ENCODE data around the gene GALNT6. TPM values are rescaled to one million over a fixed set of nuclear protein-coding genes. Genes with fewer than 3 reads are reported as not detected.
A peak's percentile ranks its signal among the peaks of the same experiment; 100 is the strongest.

GALNT6 gene
- total and polyA plus RNA-seq, 2 donors, result 3.7 to 12.3 TPM

- H3K36me3 ChIP-seq (ENCODE audit: control insufficient read depth in 2 of 2, insufficient read depth in 2 of 2, low read length in 1 of 2), result peaks cover 16 to 45% of the 10 kb centered on the region in 2 donors
- H3K27me3 ChIP-seq (ENCODE audit: control insufficient read depth in 2 of 2, insufficient read depth in 1 of 2, low read length in 1 of 2), result no peaks in the 10 kb centered on the region
- DNase-seq (ENCODE audit: low read depth in 6 of 9, low spot score in 9 of 9), result no peak
- 25% methylated on average over 2 of the region's 2 CpGs for WGBS
- peaks cover 36 to 66% of the 10 kb centered on the region in 2 donors for H3K4me1 ChIP-seq (ENCODE audit: control insufficient read depth in 2 of 2, insufficient read depth in 2 of 2, low read length in 2 of 2)
- no peak overlapping the region for H3K4me3 ChIP-seq (ENCODE audit: low read length in 2 of 2)
- no peaks in the 10 kb centered on the region for H3K9me3 ChIP-seq (ENCODE audit: control insufficient read depth in 2 of 2, insufficient read depth in 1 of 2, low read length in 1 of 2)
- no peak overlapping the region for H3K27ac ChIP-seq (ENCODE audit: low read depth in 1 of 2, low read length in 1 of 2)
Measured at GRCh38 chr12:51378749-51379148, 12.5 kb downstream of the GALNT6 start.

- peaks cover 21 to 52% of the 10 kb centered on the region in 2 donors for H3K4me1 ChIP-seq (ENCODE audit: control insufficient read depth in 2 of 2, insufficient read depth in 2 of 2, low read length in 2 of 2)
- WGBS, result 88% methylated on average over 11 of the region's 11 CpGs
- H3K36me3 ChIP-seq (ENCODE audit: control insufficient read depth in 2 of 2, insufficient read depth in 2 of 2, low read length in 1 of 2), result peaks cover 19 to 54% of the 10 kb centered on the region in 2 donors
Measured at GRCh38 chr12:51377099-51377984, 13.9 kb downstream of the GALNT6 start.

GRCh38 chr12:51374856-51375255 lies 16.4 kb downstream of the GALNT6 start:
- Histone ChIP-seq H3K9me3 (ENCODE audit: control insufficient read depth in 2 of 2, insufficient read depth in 1 of 2, low read length in 1 of 2) (no peaks in the 10 kb centered on the region), H3K27ac (ENCODE audit: low read depth in 1 of 2, low read length in 1 of 2) (no peak overlapping the region), H3K36me3 (ENCODE audit: control insufficient read depth in 2 of 2, insufficient read depth in 2 of 2, low read length in 1 of 2) (peaks cover 19 to 57% of the 10 kb centered on the region in 2 donors), H3K4me3 (ENCODE audit: low read length in 2 of 2) (no peak overlapping the region), H3K27me3 (ENCODE audit: control insufficient read depth in 2 of 2, insufficient read depth in 1 of 2, low read length in 1 of 2) (no peaks in the 10 kb centered on the region), H3K4me1 (ENCODE audit: control insufficient read depth in 2 of 2, insufficient read depth in 2 of 2, low read length in 2 of 2) (peaks cover 11 to 55% of the 10 kb centered on the region in 2 donors)
- 96% methylated on average over 5 of the region's 5 CpGs for WGBS
- no peak for DNase-seq (ENCODE audit: low read depth in 6 of 9, low spot score in 9 of 9)

More at GRCh38 chr12:51377099-51377984, 13.9 kb downstream of the GALNT6 start:
- no peaks in the 10 kb centered on the region for H3K9me3 ChIP-seq (ENCODE audit: control insufficient read depth in 2 of 2, insufficient read depth in 1 of 2, low read length in 1 of 2)
- H3K27ac ChIP-seq (ENCODE audit: low read depth in 1 of 2, low read length in 1 of 2), result no peak overlapping the region
- no peak overlapping the region for H3K4me3 ChIP-seq (ENCODE audit: low read length in 2 of 2)
- no peaks in the 10 kb centered on the region for H3K27me3 ChIP-seq (ENCODE audit: control insufficient read depth in 2 of 2, insufficient read depth in 1 of 2, low read length in 1 of 2)
- no peak for DNase-seq (ENCODE audit: low read depth in 6 of 9, low spot score in 9 of 9)

GRCh38 chr12:51374361-51374760 lies 16.8 kb downstream of the GALNT6 start:
- Histone ChIP-seq H3K36me3 (ENCODE audit: control insufficient read depth in 2 of 2, insufficient read depth in 2 of 2, low read length in 1 of 2) (peaks cover 19 to 55% of the 10 kb centered on the region in 2 donors), H3K4me3 (ENCODE audit: low read length in 2 of 2) (no peak overlapping the region), H3K27me3 (ENCODE audit: control insufficient read depth in 2 of 2, insufficient read depth in 1 of 2, low read length in 1 of 2) (no peaks in the 10 kb centered on the region), H3K27ac (ENCODE audit: low read depth in 1 of 2, low read length in 1 of 2) (no peak overlapping the region), H3K4me1 (ENCODE audit: control insufficient read depth in 2 of 2, insufficient read depth in 2 of 2, low read length in 2 of 2) (peaks cover 11 to 56% of the 10 kb centered on the region in 2 donors), H3K9me3 (ENCODE audit: control insufficient read depth in 2 of 2, insufficient read depth in 1 of 2, low read length in 1 of 2) (no peaks in the 10 kb centered on the region)
- WGBS, result 97% methylated on average over 2 of the region's 2 CpGs
- no peak for DNase-seq (ENCODE audit: low read depth in 6 of 9, low spot score in 9 of 9)

GRCh38 chr12:51373187-51373586 lies 18.0 kb downstream of the GALNT6 start:
- WGBS, result 78% methylated on average over 3 of the region's 3 CpGs
- H3K36me3 ChIP-seq (ENCODE audit: control insufficient read depth in 2 of 2, insufficient read depth in 2 of 2, low read length in 1 of 2), result peaks cover 12 to 45% of the 10 kb centered on the region in 2 donors
- DNase-seq (ENCODE audit: low read depth in 6 of 9, low spot score in 9 of 9), result no peak
- no peak overlapping the region for H3K27ac ChIP-seq (ENCODE audit: low read depth in 1 of 2, low read length in 1 of 2)
- no peak overlapping the region for H3K4me3 ChIP-seq (ENCODE audit: low read length in 2 of 2)
- no peaks in the 10 kb centered on the region for H3K27me3 ChIP-seq (ENCODE audit: control insufficient read depth in 2 of 2, insufficient read depth in 1 of 2, low read length in 1 of 2)
- H3K9me3 ChIP-seq (ENCODE audit: control insufficient read depth in 2 of 2, insufficient read depth in 1 of 2, low read length in 1 of 2), result no peaks in the 10 kb centered on the region
- H3K4me1 ChIP-seq (ENCODE audit: control insufficient read depth in 2 of 2, insufficient read depth in 2 of 2, low read length in 2 of 2), result peaks cover 9 to 56% of the 10 kb centered on the region in 2 donors

- 95% methylated on average over 2 of the region's 2 CpGs for WGBS
- no peak overlapping the region for H3K4me3 ChIP-seq (ENCODE audit: low read length in 2 of 2)
- DNase-seq (ENCODE audit: low read depth in 6 of 9, low spot score in 9 of 9), result no peak
- peaks cover 9 to 36% of the 10 kb centered on the region in 2 donors for H3K36me3 ChIP-seq (ENCODE audit: control insufficient read depth in 2 of 2, insufficient read depth in 2 of 2, low read length in 1 of 2)
- H3K27me3 ChIP-seq (ENCODE audit: control insufficient read depth in 2 of 2, insufficient read depth in 1 of 2, low read length in 1 of 2), result no peaks in the 10 kb centered on the region
- H3K27ac ChIP-seq (ENCODE audit: low read depth in 1 of 2, low read length in 1 of 2), result no peak overlapping the region
- peaks cover 12 to 54% of the 10 kb centered on the region in 2 donors for H3K4me1 ChIP-seq (ENCODE audit: control insufficient read depth in 2 of 2, insufficient read depth in 2 of 2, low read length in 2 of 2)
- H3K9me3 ChIP-seq (ENCODE audit: control insufficient read depth in 2 of 2, insufficient read depth in 1 of 2, low read length in 1 of 2), result no peaks in the 10 kb centered on the region
Measured at GRCh38 chr12:51372021-51372420, 19.2 kb downstream of the GALNT6 start.

GRCh38 chr12:51371295-51371953 lies 19.8 kb downstream of the GALNT6 start:
- no peak overlapping the region for H3K27ac ChIP-seq (ENCODE audit: low read depth in 1 of 2, low read length in 1 of 2)
- no peaks in the 10 kb centered on the region for H3K9me3 ChIP-seq (ENCODE audit: control insufficient read depth in 2 of 2, insufficient read depth in 1 of 2, low read length in 1 of 2)
- peaks cover 12 to 52% of the 10 kb centered on the region in 2 donors for H3K4me1 ChIP-seq (ENCODE audit: control insufficient read depth in 2 of 2, insufficient read depth in 2 of 2, low read length in 2 of 2)
- no peaks in the 10 kb centered on the region for H3K27me3 ChIP-seq (ENCODE audit: control insufficient read depth in 2 of 2, insufficient read depth in 1 of 2, low read length in 1 of 2)
- DNase-seq (ENCODE audit: low read depth in 6 of 9, low spot score in 9 of 9), result no peak
- peaks cover 7 to 31% of the 10 kb centered on the region in 2 donors for H3K36me3 ChIP-seq (ENCODE audit: control insufficient read depth in 2 of 2, insufficient read depth in 2 of 2, low read length in 1 of 2)
- 91% methylated on average over 8 of the region's 8 CpGs for WGBS
- no peak overlapping the region for H3K4me3 ChIP-seq (ENCODE audit: low read length in 2 of 2)

GRCh38 chr12:51370667-51371066 lies 20.5 kb downstream of the GALNT6 start:
- 98% methylated on average over 9 of the region's 9 CpGs for WGBS
- no peaks in the 10 kb centered on the region for H3K27me3 ChIP-seq (ENCODE audit: control insufficient read depth in 2 of 2, insufficient read depth in 1 of 2, low read length in 1 of 2)
- H3K36me3 ChIP-seq (ENCODE audit: control insufficient read depth in 2 of 2, insufficient read depth in 2 of 2, low read length in 1 of 2), result peaks cover 7 to 29% of the 10 kb centered on the region in 2 donors
- H3K4me3 ChIP-seq (ENCODE audit: low read length in 2 of 2), result no peak overlapping the region
- no peak overlapping the region for H3K27ac ChIP-seq (ENCODE audit: low read depth in 1 of 2, low read length in 1 of 2)
- H3K4me1 ChIP-seq (ENCODE audit: control insufficient read depth in 2 of 2, insufficient read depth in 2 of 2, low read length in 2 of 2), result peaks cover 12 to 56% of the 10 kb centered on the region in 2 donors
- no peaks in the 10 kb centered on the region for H3K9me3 ChIP-seq (ENCODE audit: control insufficient read depth in 2 of 2, insufficient read depth in 1 of 2, low read length in 1 of 2)
- DNase-seq (ENCODE audit: low read depth in 6 of 9, low spot score in 9 of 9), result no peak

- no peaks in the 10 kb centered on the region for H3K9me3 ChIP-seq (ENCODE audit: control insufficient read depth in 2 of 2, insufficient read depth in 1 of 2, low read length in 1 of 2)
- peaks cover 4 to 30% of the 10 kb centered on the region in 2 donors for H3K36me3 ChIP-seq (ENCODE audit: control insufficient read depth in 2 of 2, insufficient read depth in 2 of 2, low read length in 1 of 2)
- no peak overlapping the region for H3K4me3 ChIP-seq (ENCODE audit: low read length in 2 of 2)
- H3K27ac ChIP-seq (ENCODE audit: low read depth in 1 of 2, low read length in 1 of 2), result peak overlapping the region in 1 of 2 donors; percentile 67
- peak in 2 of 9 donors; percentile 38 to 44 for DNase-seq (ENCODE audit: low read depth in 6 of 9, low spot score in 9 of 9)
- 24% methylated on average over 4 of the region's 4 CpGs for WGBS
- H3K4me1 ChIP-seq (ENCODE audit: control insufficient read depth in 2 of 2, insufficient read depth in 2 of 2, low read length in 2 of 2), result peaks cover 12 to 54% of the 10 kb centered on the region in 2 donors
- H3K27me3 ChIP-seq (ENCODE audit: control insufficient read depth in 2 of 2, insufficient read depth in 1 of 2, low read length in 1 of 2), result no peaks in the 10 kb centered on the region
Measured at GRCh38 chr12:51369581-51369980, 21.6 kb downstream of the GALNT6 start.
